DOHH2 (cell line): ENCODE measurements around the gene AGTRAP.

ENCODE experiments used
- H3F3A ChIP-seq: fragments of 200-600 bp; sonication (generic), shearing (Covaris generic); 2 replicates; pipeline ENCODE4 v1.6.0; 2016; ENCODE audit warnings: antibody characterized with exemption, mild to moderate bottlenecking; ENCODE audit not compliant: control insufficient read depth, insufficient read depth
- H3K27ac ChIP-seq: fragments of 200-600 bp; sonication (generic); 2 replicates; pipeline ENCODE4 v1.5.1; 2014; ENCODE audit warnings: low read depth, mild to moderate bottlenecking, low read length, moderate library complexity
- H3K27me3 ChIP-seq: fragments of 200-600 bp; sonication (generic); 2 replicates; pipeline ENCODE4 v1.6.1; 2014; ENCODE audit warnings: mild to moderate bottlenecking, low read length, mixed read lengths; ENCODE audit not compliant: control insufficient read depth
- H3K36me3 ChIP-seq: fragments of 200-600 bp; sonication (generic); 2 replicates; pipeline ENCODE4 v1.6.1; 2014; ENCODE audit warnings: mild to moderate bottlenecking, low read length, moderate library complexity, mixed read lengths; ENCODE audit not compliant: control insufficient read depth
- H3K4me1 ChIP-seq: fragments of 200-600 bp; sonication (generic); 2 replicates; pipeline ENCODE4 v1.6.1; 2014; ENCODE audit warnings: mild to moderate bottlenecking, low read length, mixed read lengths; ENCODE audit not compliant: control insufficient read depth
- H3K4me2 ChIP-seq: fragments of 200-600 bp; sonication (generic); 2 replicates; pipeline ENCODE4 v1.6.0; 2014; ENCODE audit warnings: mild to moderate bottlenecking, low read length, moderate library complexity
- H3K4me3 ChIP-seq: fragments of 200-600 bp; sonication (generic); 2 replicates; pipeline ENCODE4 v1.5.1; 2014; ENCODE audit warnings: mild to moderate bottlenecking, low read length, mixed read lengths
- H3K79me2 ChIP-seq: fragments of 200-600 bp; sonication (generic); 2 replicates; pipeline ENCODE4 v1.6.1; 2014; ENCODE audit warnings: mild to moderate bottlenecking, low read length, mixed read lengths; ENCODE audit not compliant: control insufficient read depth
- H3K9me2 ChIP-seq: fragments of 200-600 bp; sonication (generic); replicated peaks from 2 replicates; pipeline ENCODE4 v1.6.1; 2014; ENCODE audit warnings: mild to moderate bottlenecking, low read length, mixed read lengths; ENCODE audit not compliant: control insufficient read depth
- H3K9me3 ChIP-seq: fragments of 200-600 bp; sonication (generic); 2 replicates; pipeline ENCODE4 v1.6.1; 2014; ENCODE audit warnings: antibody characterized with exemption, low read length, mixed read lengths; ENCODE audit not compliant: control insufficient read depth, insufficient read depth
- H4K20me1 ChIP-seq: fragments of 200-600 bp; sonication (generic); 2 replicates; pipeline ENCODE4 v1.6.0; 2014; ENCODE audit warnings: low read depth, mild to moderate bottlenecking, antibody characterized with exemption, low read length, moderate library complexity; ENCODE audit not compliant: control insufficient read depth, insufficient read depth
- EZH2phosphoT487 ChIP-seq: fragments of 200-600 bp; sonication (generic); IDR thresholded peaks from 2 replicates; pipeline ENCODE4 v1.6.1; 2017; ENCODE audit warnings: borderline replicate concordance, mild to moderate bottlenecking, antibody characterized with exemption, low read length, moderate library complexity, mixed read lengths
- TF ChIP-seq, protein P1 (sequence below): fragments of 200-600 bp; sonication (generic); IDR thresholded peaks from one replicate; pipeline ENCODE4 v1.5.1; 2014; ENCODE audit warnings: antibody characterized with exemption, mild to moderate bottlenecking, low read depth, low read length; ENCODE audit not compliant: poor library complexity, severe bottlenecking

The AGTRAP gene

DNA sequence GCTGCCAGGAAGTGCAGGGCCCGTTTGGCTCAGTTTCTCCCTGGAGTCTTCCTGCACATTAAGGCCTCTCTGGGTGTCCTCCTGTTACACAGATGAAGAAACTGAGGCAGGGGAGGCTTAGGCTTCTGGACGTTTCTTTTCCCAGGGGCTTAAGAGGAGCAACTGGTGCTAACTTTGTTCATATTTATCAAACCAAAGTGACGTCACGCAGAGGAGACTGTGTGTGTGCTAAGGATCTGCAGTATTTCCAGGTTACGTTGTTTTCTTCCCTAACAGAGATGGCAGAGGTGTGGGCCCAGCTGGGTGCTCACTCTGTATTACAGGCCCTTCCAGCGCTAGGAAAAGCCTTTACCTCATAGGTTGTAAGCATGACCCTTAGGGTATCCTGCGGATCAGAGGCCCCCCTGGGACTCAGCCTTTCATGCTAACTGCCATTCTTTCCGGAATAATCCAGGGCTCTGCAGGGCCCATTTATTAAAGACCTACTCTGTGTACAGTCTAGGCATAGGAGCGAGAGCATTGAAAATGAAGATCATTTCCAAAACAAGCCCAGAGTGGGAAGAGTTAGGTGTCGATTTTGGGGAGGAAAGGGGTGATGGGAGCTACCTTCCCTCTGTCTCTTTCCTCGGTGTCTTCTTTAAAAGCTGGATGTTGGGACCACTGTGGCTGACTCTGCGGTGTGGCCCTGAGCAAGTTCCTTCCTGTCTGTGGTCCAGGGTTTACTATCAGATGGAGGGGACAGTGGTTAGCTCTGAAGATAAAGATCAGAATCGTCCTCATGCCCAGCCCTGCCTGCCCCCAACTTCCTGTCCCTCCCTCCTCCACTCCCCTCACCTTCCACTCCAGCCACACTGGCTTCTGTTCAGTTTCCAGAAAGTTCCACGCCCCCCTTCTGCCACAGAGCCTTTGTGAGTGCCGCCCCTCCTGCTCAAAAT lies 4.6 kb downstream of the AGTRAP start:
- H3F3A ChIP-seq, result no peaks in the 10 kb centered on the region; the same call in 1 of the 2 replicates
- H3K4me2 ChIP-seq, result no peak overlapping the region
- no peak overlapping the region for H3K27ac ChIP-seq
- peaks cover 22% of the 10 kb centered on the region for H3K4me1 ChIP-seq
- no peaks in the 10 kb centered on the region for H3K79me2 ChIP-seq
- no peaks in the 10 kb centered on the region for H3K9me2 ChIP-seq
- TF ChIP-seq, protein P1, sequence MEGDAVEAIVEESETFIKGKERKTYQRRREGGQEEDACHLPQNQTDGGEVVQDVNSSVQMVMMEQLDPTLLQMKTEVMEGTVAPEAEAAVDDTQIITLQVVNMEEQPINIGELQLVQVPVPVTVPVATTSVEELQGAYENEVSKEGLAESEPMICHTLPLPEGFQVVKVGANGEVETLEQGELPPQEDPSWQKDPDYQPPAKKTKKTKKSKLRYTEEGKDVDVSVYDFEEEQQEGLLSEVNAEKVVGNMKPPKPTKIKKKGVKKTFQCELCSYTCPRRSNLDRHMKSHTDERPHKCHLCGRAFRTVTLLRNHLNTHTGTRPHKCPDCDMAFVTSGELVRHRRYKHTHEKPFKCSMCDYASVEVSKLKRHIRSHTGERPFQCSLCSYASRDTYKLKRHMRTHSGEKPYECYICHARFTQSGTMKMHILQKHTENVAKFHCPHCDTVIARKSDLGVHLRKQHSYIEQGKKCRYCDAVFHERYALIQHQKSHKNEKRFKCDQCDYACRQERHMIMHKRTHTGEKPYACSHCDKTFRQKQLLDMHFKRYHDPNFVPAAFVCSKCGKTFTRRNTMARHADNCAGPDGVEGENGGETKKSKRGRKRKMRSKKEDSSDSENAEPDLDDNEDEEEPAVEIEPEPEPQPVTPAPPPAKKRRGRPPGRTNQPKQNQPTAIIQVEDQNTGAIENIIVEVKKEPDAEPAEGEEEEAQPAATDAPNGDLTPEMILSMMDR, result no peak
- no peak for TF ChIP-seq EZH2phosphoT487
- H3K27me3 ChIP-seq, result no peaks in the 10 kb centered on the region
- H3K4me3 ChIP-seq, result no peak overlapping the region
- H3K36me3 ChIP-seq, result no peaks in the 10 kb centered on the region
- no peaks in the 10 kb centered on the region for H4K20me1 ChIP-seq
- no peaks in the 10 kb centered on the region for H3K9me3 ChIP-seq

DNA sequence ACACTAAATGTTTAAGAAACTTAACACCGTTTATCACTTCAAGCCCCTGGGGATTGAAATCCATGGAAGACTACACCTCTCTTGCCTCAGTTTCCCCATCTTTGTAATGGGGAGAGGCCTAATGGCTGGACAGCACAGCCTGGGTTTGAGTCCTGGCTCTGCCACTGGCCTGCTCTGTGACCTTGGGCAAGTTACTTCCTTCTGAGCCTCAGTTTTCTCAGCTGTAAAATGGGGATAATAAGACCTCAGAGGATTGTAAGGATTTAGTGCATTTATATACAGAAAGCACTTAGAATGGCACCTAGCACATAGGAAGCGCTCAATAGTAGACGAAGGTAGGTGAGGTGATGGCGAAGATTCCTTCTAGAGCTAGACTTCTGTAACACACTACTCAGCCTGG lies 5.5 kb downstream of the AGTRAP start:
- Histone ChIP-seq H3K4me2 (no peak overlapping the region), H3K36me3 (no peaks in the 10 kb centered on the region), H3K9me3 (no peaks in the 10 kb centered on the region), H3F3A (no peaks in the 10 kb centered on the region), H4K20me1 (no peaks in the 10 kb centered on the region), H3K27me3 (no peaks in the 10 kb centered on the region), H3K9me2 (no peaks in the 10 kb centered on the region), H3K79me2 (no peaks in the 10 kb centered on the region), H3K4me3 (no peak overlapping the region), H3K27ac (no peak overlapping the region), H3K4me1 (peaks cover 18% of the 10 kb centered on the region)
- TF ChIP-seq, protein P1, result no peak
- TF ChIP-seq EZH2phosphoT487, result no peak

DNA sequence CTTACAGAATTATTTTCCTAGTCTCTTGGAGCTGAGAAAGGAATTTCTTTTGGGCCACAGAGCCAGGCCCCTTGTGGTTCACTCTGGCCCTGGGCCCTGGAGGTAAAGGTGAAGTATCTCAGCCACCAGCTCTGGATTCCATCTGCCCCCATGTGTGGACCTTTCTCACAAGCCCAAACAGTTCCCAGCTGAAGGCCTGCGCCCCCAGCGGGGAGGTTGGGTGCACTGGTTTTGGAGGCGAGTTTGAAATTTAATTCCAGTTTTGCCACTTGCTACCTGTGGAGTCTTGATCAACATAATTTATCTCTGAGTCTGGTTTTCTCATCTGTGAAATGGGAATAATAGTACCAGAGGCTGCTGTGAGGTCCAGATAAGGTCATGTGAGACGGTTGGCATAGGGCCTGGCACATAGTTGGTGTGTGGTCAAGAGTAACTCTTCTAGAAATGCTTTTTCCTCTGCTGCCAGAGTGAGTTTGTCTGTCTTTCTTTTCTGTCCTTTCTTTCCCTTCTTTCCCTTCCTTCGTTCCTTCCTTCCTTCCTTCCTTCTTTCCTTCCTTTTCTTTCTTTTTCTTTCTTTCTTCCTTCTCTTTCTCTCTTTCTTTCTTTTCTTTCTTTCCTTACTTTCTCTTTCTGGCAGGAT lies 6.1 kb downstream of the AGTRAP start:
- Histone ChIP-seq H3K79me2 (no peaks in the 10 kb centered on the region), H3K4me1 (peaks cover 13% of the 10 kb centered on the region), H3K9me3 (no peaks in the 10 kb centered on the region), H3K4me2 (no peak overlapping the region), H4K20me1 (no peaks in the 10 kb centered on the region), H3K4me3 (no peak overlapping the region), H3K27me3 (no peaks in the 10 kb centered on the region), H3K9me2 (no peaks in the 10 kb centered on the region), H3K36me3 (no peaks in the 10 kb centered on the region), H3K27ac (no peak overlapping the region), H3F3A (no peaks in the 10 kb centered on the region)
- TF ChIP-seq, protein P1, result no peak
